COLO668 (cell line): ENCODE data around the gene C2orf76.
A peak's percentile ranks its signal among the peaks of the same experiment; 100 is the strongest.
"Not testable (repeated sequence)": the region's sequence is repeated elsewhere in the genome, so short reads cannot be mapped to it uniquely, and the experiment has no call there.

Source experiments
- DNase-seq: peaks from one replicate; lab custom pipeline; 2025; ENCODE audit not compliant: unreplicated experiment; lab: John Stamatoyannopoulos, UW

The C2orf76 gene

DNA sequence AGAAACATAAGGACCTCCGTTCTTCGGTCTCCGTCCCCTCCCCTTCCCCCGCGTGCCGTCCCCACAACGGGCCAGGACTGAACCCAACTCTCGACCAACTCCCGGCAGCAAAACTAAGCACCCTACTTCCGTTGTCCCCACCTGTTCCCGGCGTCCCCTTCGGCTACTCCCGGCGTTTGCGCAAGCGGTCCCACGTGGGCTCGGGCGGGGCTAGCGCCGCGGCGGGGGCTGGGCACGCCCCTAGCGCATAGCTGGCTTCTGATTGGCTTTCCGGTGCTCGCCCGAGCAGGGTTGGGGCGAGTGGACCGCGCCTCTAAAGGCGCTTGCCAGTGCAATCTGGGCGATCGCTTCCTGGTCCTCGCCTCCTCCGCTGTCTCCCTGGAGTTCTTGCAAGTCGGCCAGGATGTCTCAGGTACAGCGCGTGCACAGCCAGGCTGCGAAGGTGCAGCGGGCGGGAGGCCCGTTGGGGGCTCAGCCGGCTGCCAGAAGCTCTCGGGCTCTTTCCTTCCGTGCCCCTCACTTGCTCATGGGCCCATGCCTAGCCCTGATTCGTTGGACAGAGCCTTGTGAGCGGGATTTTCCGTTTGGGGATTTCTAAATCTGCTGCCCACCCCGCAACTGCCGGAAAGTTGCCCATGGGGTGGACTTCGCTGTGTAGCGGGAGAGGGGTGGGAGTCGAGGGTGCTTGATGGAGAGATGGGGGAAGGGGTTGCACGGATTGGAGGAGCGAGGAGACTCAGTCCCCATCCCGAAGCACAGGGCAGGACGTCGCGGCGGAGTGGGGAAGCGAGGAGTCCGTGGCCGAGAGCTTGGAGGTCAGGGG, at the start of gene C2orf76, which contains the start of gene DBI:
Gene C2orf76, minus strand, starts transcription at position 186 of the 823 bp plus-strand sequence. CDS start 26,875 bp downstream, outside the sequence.
Gene DBI, plus strand, starts transcription at position 329 of the 823 bp plus-strand sequence. Its CDS starts 75 bp downstream, at position 404.
- peak; percentile 97 for DNase-seq

- DNase-seq, result no peak
Measured at GRCh38 chr2:119415630-119416029, 49.0 kb upstream of the C2orf76 start.

- DNase-seq, result no peak
Measured at GRCh38 chr2:119414894-119415293, 48.3 kb upstream of the C2orf76 start.

GRCh38 chr2:119409506-119409905, 42.9 kb upstream of the C2orf76 start:
- no peak for DNase-seq

GRCh38 chr2:119408221-119408619, 41.6 kb upstream of the C2orf76 start:
- DNase-seq, result no peak

- DNase-seq, result peak; percentile 45
Measured at GRCh38 chr2:119407430-119408220, 41.0 kb upstream of the C2orf76 start.

DNA sequence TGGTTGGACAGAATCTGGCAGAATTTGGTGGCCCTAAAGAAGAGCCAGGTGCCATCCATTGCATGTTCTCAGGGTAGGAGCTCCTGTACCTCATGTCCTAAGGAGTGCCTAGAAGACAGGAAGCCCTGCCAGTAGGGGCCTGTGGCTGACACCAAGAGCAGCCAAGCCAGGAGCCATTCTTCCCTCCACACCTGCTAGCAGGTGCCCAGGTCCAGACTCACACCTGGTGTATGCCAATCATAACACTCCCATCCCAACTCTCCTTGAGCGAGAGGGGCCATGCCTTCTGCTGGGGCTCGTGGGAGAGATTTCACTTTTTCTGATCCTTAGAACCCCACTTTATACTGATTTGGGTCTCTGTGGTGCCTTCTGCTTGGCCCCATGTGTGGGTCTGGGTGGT, 38.5 kb upstream of the C2orf76 start:
- no peak for DNase-seq

GRCh38 chr2:119403618-119404017, 37.0 kb upstream of the C2orf76 start:
- DNase-seq, result not testable (repeated sequence)

DNA sequence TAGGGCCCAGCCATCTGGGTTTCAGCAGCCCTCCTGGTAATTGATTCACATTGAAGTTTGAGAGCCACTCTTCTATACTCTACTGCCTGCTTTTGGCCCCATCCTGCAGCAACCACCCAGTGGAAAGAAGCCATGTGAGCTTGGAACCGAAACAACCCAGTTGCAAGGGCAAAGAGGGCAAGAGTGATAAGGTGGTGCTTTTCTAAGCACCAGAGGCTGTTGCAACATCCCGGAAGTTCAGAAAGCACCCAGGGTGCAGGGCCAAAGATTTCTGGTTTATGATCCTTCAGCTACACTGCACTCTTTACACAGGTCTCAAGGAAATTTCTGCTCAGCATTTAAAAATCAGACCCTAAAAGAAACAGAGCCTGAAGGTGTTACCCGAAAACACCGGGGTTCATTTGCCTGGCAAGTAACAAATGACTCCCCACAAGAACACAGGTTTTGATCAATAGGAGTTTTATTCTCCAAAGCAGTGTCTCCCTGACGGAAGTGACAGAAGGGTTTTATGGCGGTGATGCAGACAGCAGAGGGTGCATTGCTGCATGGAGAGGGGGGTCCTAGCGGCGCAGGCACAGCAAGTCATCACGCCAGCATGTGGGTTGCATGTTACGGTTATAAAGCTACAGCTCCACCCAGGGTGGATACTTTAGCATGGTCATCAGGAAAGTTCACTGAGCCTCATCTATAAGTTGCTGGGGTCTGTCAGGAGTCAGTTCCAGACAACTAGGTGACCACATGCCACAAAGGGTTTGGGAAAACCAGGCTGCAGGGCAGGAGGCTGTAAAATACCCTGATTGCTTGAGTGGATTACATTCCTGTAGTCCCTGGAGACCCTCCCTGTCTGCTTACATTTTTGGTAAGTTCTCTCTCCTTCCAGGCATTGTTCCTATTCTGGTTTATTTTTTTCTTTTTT, 36.3 kb upstream of the C2orf76 start:
- DNase-seq, result no peak

DNA sequence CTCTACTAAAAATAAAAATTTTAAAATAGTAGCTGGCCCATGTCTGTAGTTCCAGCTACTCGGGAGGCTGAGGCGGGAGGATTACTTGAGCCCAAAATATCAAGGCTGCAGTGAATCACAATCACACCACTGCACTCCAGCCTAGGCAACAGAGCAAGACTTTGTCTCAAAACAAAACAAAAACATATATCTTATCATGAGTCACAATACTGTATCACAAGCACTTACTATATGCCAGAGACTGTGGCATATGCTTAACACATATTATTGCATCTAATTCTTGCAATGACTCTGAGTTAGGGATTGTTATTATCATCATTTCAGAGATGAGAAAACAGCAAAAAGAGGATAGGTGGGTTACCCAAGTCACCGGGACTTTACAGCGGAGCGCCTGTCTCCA, 35.5 kb upstream of the C2orf76 start:
- no peak for DNase-seq

- no peak for DNase-seq
Measured at GRCh38 chr2:119397196-119397595, 30.6 kb upstream of the C2orf76 start.

- no peak for DNase-seq
Measured at GRCh38 chr2:119393971-119394748, 27.5 kb upstream of the C2orf76 start.

- DNase-seq, result no peak
Measured at GRCh38 chr2:119389615-119390306, 23.1 kb upstream of the C2orf76 start.

DNA sequence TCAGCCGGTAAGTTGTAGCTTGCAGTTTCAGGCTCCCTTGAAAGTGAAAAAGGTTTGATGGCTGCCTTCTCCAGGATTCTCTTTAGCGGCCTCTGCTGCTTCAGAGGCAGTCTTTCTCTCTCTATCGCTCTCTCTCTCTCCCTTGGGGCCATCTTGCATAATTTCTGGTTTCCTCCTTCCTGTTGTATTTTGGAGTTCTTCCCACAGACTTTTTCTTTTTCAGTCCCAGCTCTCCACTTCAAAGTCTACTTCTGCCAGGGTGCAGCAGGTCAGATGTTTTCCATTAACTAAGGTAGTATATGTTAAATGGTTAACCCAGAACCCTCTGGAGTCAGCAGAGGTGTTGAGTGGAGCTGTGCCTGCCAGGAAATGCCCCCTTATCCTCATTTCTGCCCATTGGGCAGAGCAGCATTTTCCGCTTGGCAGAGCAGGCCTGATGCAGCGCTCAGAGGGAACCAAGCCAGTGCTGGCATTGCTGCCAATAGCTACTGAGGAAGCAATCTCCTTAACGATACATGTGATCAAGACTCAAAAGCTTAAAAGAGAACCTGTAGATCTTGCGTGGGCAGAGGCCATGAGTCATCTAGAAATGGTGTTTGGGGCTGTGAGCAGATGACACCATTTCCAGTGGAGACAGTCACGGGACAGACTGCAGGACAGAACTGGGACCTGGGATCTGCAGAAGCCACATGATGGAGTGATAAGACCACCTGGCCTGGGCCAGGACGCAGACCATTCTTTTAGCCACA, 20.9 kb upstream of the C2orf76 start:
- no peak for DNase-seq

DNA sequence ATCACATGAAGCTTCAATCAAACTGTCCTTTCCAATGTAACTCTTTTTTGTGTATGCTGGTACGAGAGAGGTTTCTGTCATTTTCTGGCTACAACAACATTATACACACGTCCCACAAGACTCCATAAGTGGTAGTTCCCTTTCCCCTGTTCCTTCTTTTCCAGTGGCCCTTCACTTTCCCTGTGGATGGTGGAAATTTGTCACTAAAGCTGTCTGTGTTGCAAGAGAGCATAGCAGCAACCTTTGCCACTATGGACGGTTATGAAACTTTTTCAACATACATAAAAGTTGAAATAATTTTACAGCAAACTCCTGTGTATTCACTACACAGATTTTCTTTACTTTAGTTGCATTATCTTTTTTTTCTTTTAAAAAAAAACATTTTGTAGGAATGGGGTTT, 18.8 kb upstream of the C2orf76 start:
- no peak for DNase-seq

DNA sequence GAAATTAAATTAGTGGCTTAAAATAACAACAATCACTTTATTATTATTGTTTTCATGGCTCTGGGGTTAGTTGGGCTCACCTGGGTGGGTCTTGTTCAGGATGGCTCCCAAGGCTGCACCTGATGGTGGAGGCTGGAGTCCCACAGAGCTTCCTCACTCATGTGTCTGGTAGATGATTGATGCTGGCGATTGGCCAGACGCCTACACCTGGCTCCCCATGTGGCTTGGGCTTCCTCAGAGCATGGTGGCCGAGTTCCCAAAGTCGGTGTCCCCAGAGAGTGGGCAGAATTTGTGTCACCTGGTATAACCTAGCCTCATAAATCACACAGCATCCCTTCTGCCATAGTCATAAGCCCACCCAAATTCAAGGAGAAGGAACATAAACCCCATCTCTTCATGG, 18.3 kb upstream of the C2orf76 start:
- DNase-seq, result no peak

DNA sequence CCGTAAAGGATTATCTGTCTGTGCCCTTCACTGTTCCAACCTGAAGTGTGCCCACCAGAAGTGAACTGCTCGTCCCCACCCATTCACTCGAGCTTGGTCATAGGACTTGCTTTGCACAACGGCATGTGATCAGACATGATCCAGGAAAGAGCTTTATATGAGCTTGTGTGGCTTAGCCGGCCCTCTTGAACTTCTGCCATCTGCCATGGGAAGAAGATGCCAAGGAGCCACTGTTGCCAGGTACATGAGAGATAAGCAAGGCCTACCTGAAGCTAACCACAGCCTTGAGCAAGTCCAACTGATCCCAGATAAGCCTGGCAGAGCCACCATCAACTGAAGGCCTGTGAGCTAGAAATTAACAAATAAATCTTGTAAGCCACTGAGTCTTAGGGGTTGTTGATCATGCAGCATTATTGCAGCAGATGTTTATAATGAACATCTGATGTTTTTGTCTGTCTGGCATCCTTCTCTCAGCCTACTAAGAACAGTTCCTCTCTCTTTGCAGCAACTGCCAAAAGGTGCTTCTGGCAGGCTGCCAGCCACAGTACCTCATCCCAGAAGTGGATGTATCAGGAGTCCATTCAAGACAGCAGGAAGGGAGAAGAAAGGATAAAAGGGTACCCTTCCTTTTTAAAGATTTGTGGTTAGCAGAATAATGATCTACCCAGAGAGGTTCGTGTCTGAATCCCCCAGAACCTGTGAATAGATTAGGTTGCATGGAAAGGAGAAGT, 16.9 kb upstream of the C2orf76 start:
- DNase-seq, result peak; percentile 63

DNA sequence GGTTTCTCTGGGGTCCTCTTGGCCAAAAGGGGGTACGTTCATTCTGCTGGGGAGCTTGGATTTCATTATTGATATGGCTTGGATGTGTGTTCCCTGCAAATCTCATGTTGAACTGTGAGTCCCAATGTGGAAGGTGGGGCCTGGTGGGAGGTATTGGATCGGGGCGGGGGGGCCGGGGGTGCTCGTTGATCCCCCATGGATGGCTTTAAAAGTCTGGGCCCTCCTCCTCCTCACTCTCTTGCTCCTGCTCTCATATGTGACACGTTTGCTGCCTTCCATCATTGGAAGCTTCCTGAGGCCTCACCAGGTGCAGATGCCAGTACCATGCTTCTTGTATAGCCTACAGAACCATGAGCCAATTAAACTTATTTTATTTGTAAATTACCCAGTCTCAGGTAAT, 11.9 kb upstream of the C2orf76 start:
- no peak for DNase-seq
